H1 (cell line): Measurements from ENCODE around the gene SMAD7. TPM values are rescaled to one million over a fixed set of nuclear protein-coding genes. Genes with fewer than 3 reads are reported as not detected.

Experiments
- ATF3 ChIP-seq: IDR thresholded peaks from 2 replicates; pipeline ENCODE4 v1.6.1; 2011; ENCODE audit warnings: low read depth, mild to moderate bottlenecking, low read length; ENCODE audit not compliant: insufficient read depth
- BRCA1 ChIP-seq: IDR thresholded peaks from 2 replicates; pipeline ENCODE4 v1.6.1; 2012; ENCODE audit warnings: low read depth, low read length, improper control_type of control experiment
- CTBP2 ChIP-seq: IDR thresholded peaks from 2 replicates; pipeline ENCODE4 v1.7.0; 2011; ENCODE audit warnings: borderline replicate concordance, mild to moderate bottlenecking, moderate library complexity, mixed read lengths, low read length; ENCODE audit not compliant: insufficient read depth, insufficient read length
- CTCF ChIP-seq, 3 experiments: IDR thresholded peaks; 1 replicate in 2 of 3; 2 replicates in 1 of 3; pipeline versions ENCODE4 v1.5.1 to v1.6.1; 2011; ENCODE audit warnings: low read length in 3 of 3, mild to moderate bottlenecking in 3 of 3, inconsistent platforms in 2 of 3, low read depth in 1 of 3, moderate library complexity in 1 of 3; ENCODE audit not compliant: insufficient read depth in 1 of 3; ENCODE audit errors: control extremely low read depth in 1 of 3
- GABPA ChIP-seq: IDR thresholded peaks from 2 replicates; pipeline ENCODE4 v1.6.1; 2011; ENCODE audit warnings: mild to moderate bottlenecking, low read length, moderate library complexity, borderline replicate concordance; ENCODE audit not compliant: insufficient read depth
- HDAC2 ChIP-seq, 2 experiments: fragments of 300-600 bp in 1 of 2; sonication (generic) in 1 of 2; IDR thresholded peaks; 2 replicates each; pipeline ENCODE4 v1.6.1; 2011 to 2012; ENCODE audit warnings: low read depth in 2 of 2, low read length in 2 of 2, mild to moderate bottlenecking in 2 of 2, moderate library complexity in 2 of 2, borderline replicate concordance in 1 of 2, inconsistent platforms in 1 of 2
- KDM4A ChIP-seq: IDR thresholded peaks from one replicate; pipeline ENCODE4 v1.7.1; 2012; ENCODE audit warnings: low read depth, mild to moderate bottlenecking, moderate library complexity, low read length, inconsistent platforms; ENCODE audit not compliant: severe bottlenecking
- MAFK ChIP-seq: IDR thresholded peaks from 2 replicates; pipeline ENCODE4 v1.6.1; 2012; ENCODE audit warnings: low read depth, mild to moderate bottlenecking, improper control_type of control experiment, low read length
- MAX ChIP-seq: IDR thresholded peaks from 2 replicates; pipeline ENCODE4 v1.6.1; 2012; ENCODE audit warnings: inconsistent platforms
- RXRA ChIP-seq: IDR thresholded peaks from 2 replicates; pipeline ENCODE4 v1.6.1; 2011; ENCODE audit warnings: low read depth, mild to moderate bottlenecking, low read length, moderate library complexity; ENCODE audit not compliant: insufficient read depth
- SIN3A ChIP-seq, 2 experiments: IDR thresholded peaks in 1 of 2; conservative IDR thresholded peaks in 1 of 2; 2 replicates each; pipeline ENCODE4 v1.6.1; 2011 to 2012; ENCODE audit warnings: low read length in 2 of 2, improper control_type of control experiment in 1 of 2, low read depth in 1 of 2, mild to moderate bottlenecking in 1 of 2
- SIX5 ChIP-seq: IDR thresholded peaks from 2 replicates; pipeline ENCODE4 v1.6.1; 2011; ENCODE audit warnings: mild to moderate bottlenecking, low read depth, low read length
- SP4 ChIP-seq: IDR thresholded peaks from 2 replicates; pipeline ENCODE4 v1.6.1; 2012; ENCODE audit warnings: low read length, inconsistent platforms
- SUZ12 ChIP-seq: fragments of 200-600 bp; sonication (generic); IDR thresholded peaks from 2 replicates; pipeline ENCODE4 v1.6.1; 2012; ENCODE audit warnings: mild to moderate bottlenecking, inconsistent platforms, low read length, moderate library complexity, mixed read lengths
- USF2 ChIP-seq: IDR thresholded peaks from 2 replicates; pipeline ENCODE4 v1.6.1; 2011; ENCODE audit warnings: low read length, improper control_type of control experiment
- ZNF274 ChIP-seq: IDR thresholded peaks from 2 replicates; pipeline ENCODE4 v1.7.0; 2012; ENCODE audit warnings: low read length, borderline replicate concordance; ENCODE audit errors: extremely low read depth
- polyA plus RNA-seq, 7 experiments: library from polyadenylated mRNA; depleted of rRNA in 3 of 7; stranded (reverse) in 5 of 7; unstranded in 2 of 7; fragments of >200 nt in 5 of 7; fragments of 200-250 nt in 2 of 7; gene quantifications; 1 replicate in 5 of 7; 2 replicates in 1 of 7; 4 replicates in 1 of 7; pipeline versions ENCODE4 v1.2.1 to v1.2.3, GENCODE V29; 2011 to 2013; ENCODE audit warnings: missing spikeins in 2 of 7, mixed read lengths in 2 of 7
- total RNA-seq: library from RNA; stranded (reverse); fragmentation: NEBNext Ultra II Directional; extraction: Animal tissue kit (Norgen Biotek cat#: 25700); gene quantifications from 2 replicates; pipeline ENCODE4 v1.2.1, GENCODE V29; 2021

The SMAD7 gene
- total and polyA plus RNA-seq, 2 of the 8 experiments (the other 6 are each of a cell fraction or from before 2014, with no cell fraction given): 6.5 to 15.5 TPM

GRCh38 chr18:48951448-48952286 is 902 bp upstream of the SMAD7 start (continued):
- no peak for TF ChIP-seq ATF3
- peak; percentile 35; the same call in 1 of the 2 replicates for TF ChIP-seq MAX
- TF ChIP-seq MAFK: no peak
- TF ChIP-seq BRCA1: no peak
- no peak for TF ChIP-seq CTBP2
- TF ChIP-seq KDM4A: peak; percentile 59
- TF ChIP-seq SUZ12: 0 out of 2 replicates have a peak, but pooled peaks have one; percentile 10
- TF ChIP-seq GABPA: no peak
- no peak for TF ChIP-seq RXRA
- TF ChIP-seq SP4: no peak
- no peak for TF ChIP-seq ZNF274
- no peak; a peak in 1 of 4 replicates for TF ChIP-seq SIN3A (conservative IDR thresholded peaks at IDR 0.05 in 1 of 2, IDR thresholded peaks at IDR 0.05 in 1 of 2; ENCODE audit: low read depth in 1 of 2, low read length in 2 of 2)
- peak; percentile 76 for TF ChIP-seq USF2
- TF ChIP-seq SIX5: no peak
- TF ChIP-seq CTCF (IDR thresholded peaks at IDR 0.05; ENCODE audit: control extremely low read depth in 1 of 3, insufficient read depth in 1 of 3, low read depth in 1 of 3, low read length in 3 of 3): peak in 1 of 3 experiments; percentile 24; a peak in 2 of 4 replicates
- TF ChIP-seq HDAC2 (IDR thresholded peaks at IDR 0.05; ENCODE audit: borderline replicate concordance in 1 of 2, low read depth in 2 of 2, low read length in 2 of 2): no peak
